CD4-positive, alpha-beta T cell treated with Interleukin-6 for 4 hours (primary cell): ENCODE measurements around the gene RCBTB2.

ENCODE experiments used
- DNase-seq: peaks from one replicate; pipeline ENCODE4 v3.0.0-alpha.2; 2020; ENCODE audit warnings: mixed read lengths

The RCBTB2 gene

GRCh38 chr13:48562296-48563066 is 29.6 kb upstream of the RCBTB2 start:
- peak; percentile 71 for DNase-seq

GRCh38 chr13:48561466-48562235 is 28.8 kb upstream of the RCBTB2 start:
- DNase-seq: peak; percentile 20

GRCh38 chr13:48560657-48561337 is 27.9 kb upstream of the RCBTB2 start:
- no peak for DNase-seq

- DNase-seq: no peak
Observed at GRCh38 chr13:48559638-48560320, 26.9 kb upstream of the RCBTB2 start.

- DNase-seq: no peak
Observed at GRCh38 chr13:48556817-48557216, 23.9 kb upstream of the RCBTB2 start.

- DNase-seq: no peak
Observed at GRCh38 chr13:48555441-48555840, 22.6 kb upstream of the RCBTB2 start.

GRCh38 chr13:48551329-48551728 is 18.4 kb upstream of the RCBTB2 start:
- no peak for DNase-seq

- DNase-seq: no peak
Observed at GRCh38 chr13:48549658-48550057, 16.8 kb upstream of the RCBTB2 start.

GRCh38 chr13:48547663-48548092 is 14.8 kb upstream of the RCBTB2 start:
- DNase-seq: no peak

GRCh38 chr13:48545608-48546007 is 12.7 kb upstream of the RCBTB2 start:
- DNase-seq: no peak

- no peak for DNase-seq
Observed at GRCh38 chr13:48542581-48543341, 9.9 kb upstream of the RCBTB2 start.

- no peak for DNase-seq
Observed at GRCh38 chr13:48542138-48542537, 9.3 kb upstream of the RCBTB2 start.

- DNase-seq: no peak
Observed at GRCh38 chr13:48539550-48539949, 6.7 kb upstream of the RCBTB2 start.

- DNase-seq: no peak
Observed at GRCh38 chr13:48536621-48537250, 3.9 kb upstream of the RCBTB2 start.

- DNase-seq: no peak
Observed at GRCh38 chr13:48535766-48536165, 2.9 kb upstream of the RCBTB2 start.

- DNase-seq: no peak
Observed at GRCh38 chr13:48534911-48535501, 2.1 kb upstream of the RCBTB2 start.

- DNase-seq: no peak
Observed at GRCh38 chr13:48533961-48534600, 1.2 kb upstream of the RCBTB2 start.

GRCh38 chr13:48532256-48532505 is 699 bp downstream of the RCBTB2 start:
- no peak for DNase-seq

- DNase-seq: peak; percentile 27
Observed at GRCh38 chr13:48531416-48532255, 1.2 kb downstream of the RCBTB2 start.

GRCh38 chr13:48530833-48531232 is 2.0 kb downstream of the RCBTB2 start:
- DNase-seq: no peak
